Panc1 (cell line): Measurements from ENCODE around the gene MEIS3.

Source experiments
- CTCF ChIP-seq: fragments of 450-650 bp; IDR thresholded peaks from 2 replicates; pipeline ENCODE4 v1.5.1; 2017; ENCODE audit warnings: mild to moderate bottlenecking
- POLR2AphosphoS5 ChIP-seq: IDR thresholded peaks from 2 replicates; pipeline ENCODE4 v1.6.1; 2012; ENCODE audit warnings: mild to moderate bottlenecking, low read depth, low read length, moderate library complexity
- REST ChIP-seq, 2 experiments: IDR thresholded peaks; 2 replicates each; pipeline ENCODE4 v1.6.1; 2011 to 2012; ENCODE audit warnings: low read depth in 2 of 2, control low read depth in 1 of 2, low read length in 1 of 2, mild to moderate bottlenecking in 1 of 2, moderate library complexity in 1 of 2; ENCODE audit not compliant: insufficient read depth in 1 of 2

- TF ChIP-seq CTCF: no peak
- no peak for TF ChIP-seq POLR2AphosphoS5
- TF ChIP-seq REST (IDR thresholded peaks at IDR 0.05; ENCODE audit: insufficient read depth in 1 of 2, low read depth in 2 of 2, low read length in 1 of 2): no peak
Measured at GRCh38 chr19:47371261-47371660, 48.1 kb downstream of the MEIS3 start.
